Coronary artery (tissue), 2 donors: ENCODE measurements around the gene SLC35G3.
"Not testable (repeated sequence)": the region's sequence is repeated elsewhere in the genome, so short reads cannot be mapped to it uniquely, and the experiment has no call there.

Experiments used
- DNase-seq: peaks from one replicate; pipeline ENCODE4 v3.0.0-alpha.2; 2017; ENCODE audit warnings: low spot score
- H3K27ac ChIP-seq, 2 donors: fragments of 200-600 bp; sonication (generic); one replicate each; pipeline ENCODE4 v1.5.1; 2016 to 2019
- H3K4me3 ChIP-seq: fragments of 200-600 bp; sonication (generic); 2 replicates; pipeline ENCODE4 v1.5.1; 2016; ENCODE audit warnings: mild to moderate bottlenecking, moderate library complexity
- CTCF ChIP-seq: fragments of 200-600 bp; sonication (generic); IDR thresholded peaks from one replicate; pipeline ENCODE4 v1.5.1; 2019; ENCODE audit warnings: antibody characterized with exemption

SLC35G3 gene

DNA sequence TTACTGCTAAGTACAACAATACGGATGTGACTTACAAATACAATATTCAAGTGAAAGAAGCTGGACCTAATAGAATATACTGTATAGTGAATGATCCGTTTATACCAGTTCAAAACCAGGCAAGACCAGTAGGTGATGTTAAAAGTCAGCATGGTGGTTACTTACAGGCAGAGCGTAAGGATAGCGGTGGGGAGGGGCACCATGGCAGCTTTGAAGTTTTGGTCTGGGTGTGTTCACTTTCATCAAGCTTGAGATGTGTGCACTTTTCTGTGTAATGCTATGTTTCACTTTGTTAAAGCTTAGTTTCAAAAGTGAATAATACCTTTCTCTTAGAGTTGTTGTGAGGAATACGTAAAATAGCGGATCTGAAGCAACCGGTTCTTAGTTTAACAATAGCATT, 16.5 kb upstream of the SLC35G3 start:
- TF ChIP-seq CTCF, result no peak
- DNase-seq, result no peak
- Histone ChIP-seq H3K4me3 (no peak overlapping the region), H3K27ac (no peak overlapping the region)

GRCh38 chr17:35202582-35202981, 8.4 kb upstream of the SLC35G3 start:
- H3K4me3 ChIP-seq, H3K27ac ChIP-seq, DNase-seq: not testable (repeated sequence)

GRCh38 chr17:35195062-35195461, 869 bp upstream of the SLC35G3 start:
- not testable (repeated sequence) for DNase-seq, H3K27ac ChIP-seq, H3K4me3 ChIP-seq

DNA sequence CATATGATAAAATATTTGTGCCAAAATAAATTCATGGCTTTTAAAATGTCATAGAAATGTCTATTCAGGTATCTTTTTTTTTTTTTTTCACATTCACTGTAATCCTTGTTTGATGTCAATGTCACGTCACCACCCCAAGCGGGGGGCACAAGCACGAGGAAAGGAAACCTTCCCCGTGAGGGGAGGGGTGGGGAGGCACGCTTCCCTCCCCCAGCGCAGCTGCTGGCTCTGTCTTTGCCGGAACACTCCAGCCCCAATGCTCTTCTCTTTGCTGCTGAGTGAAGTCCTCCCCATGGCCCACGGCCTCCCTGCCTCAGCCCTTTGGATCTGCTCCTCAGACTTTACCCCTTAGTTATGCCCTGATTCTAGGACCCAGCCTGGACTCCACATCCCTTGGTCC, 1.5 kb downstream of the SLC35G3 start:
- DNase-seq, result no peak
- no peak overlapping the region for H3K4me3 ChIP-seq
- H3K27ac ChIP-seq, result no peak overlapping the region
- no peak for TF ChIP-seq CTCF

GRCh38 chr17:35191001-35191695, 3.0 kb downstream of the SLC35G3 start:
- Histone ChIP-seq H3K4me3 (no peak overlapping the region), H3K27ac (no peak overlapping the region)
- no peak for DNase-seq
- TF ChIP-seq CTCF, result no peak

GRCh38 chr17:35189291-35189690, 4.9 kb downstream of the SLC35G3 start:
- Histone ChIP-seq H3K4me3 (no peak overlapping the region), H3K27ac (no peak overlapping the region)
- no peak for DNase-seq
- TF ChIP-seq CTCF, result no peak

GRCh38 chr17:35188111-35188510, 6.1 kb downstream of the SLC35G3 start:
- no peak for DNase-seq
- TF ChIP-seq CTCF, result no peak
- no peak overlapping the region for H3K27ac ChIP-seq
- H3K4me3 ChIP-seq, result no peak overlapping the region

- H3K4me3 ChIP-seq, result no peak overlapping the region
- DNase-seq, result no peak
Observed at GRCh38 chr17:35187481-35187880, 6.7 kb downstream of the SLC35G3 start.

More at GRCh38 chr17:35187481-35187880, 6.7 kb downstream of the SLC35G3 start:
- TF ChIP-seq CTCF, result no peak
- H3K27ac ChIP-seq, result no peak overlapping the region
